Measurements from ENCODE around the gene C4orf50.

DNA sequence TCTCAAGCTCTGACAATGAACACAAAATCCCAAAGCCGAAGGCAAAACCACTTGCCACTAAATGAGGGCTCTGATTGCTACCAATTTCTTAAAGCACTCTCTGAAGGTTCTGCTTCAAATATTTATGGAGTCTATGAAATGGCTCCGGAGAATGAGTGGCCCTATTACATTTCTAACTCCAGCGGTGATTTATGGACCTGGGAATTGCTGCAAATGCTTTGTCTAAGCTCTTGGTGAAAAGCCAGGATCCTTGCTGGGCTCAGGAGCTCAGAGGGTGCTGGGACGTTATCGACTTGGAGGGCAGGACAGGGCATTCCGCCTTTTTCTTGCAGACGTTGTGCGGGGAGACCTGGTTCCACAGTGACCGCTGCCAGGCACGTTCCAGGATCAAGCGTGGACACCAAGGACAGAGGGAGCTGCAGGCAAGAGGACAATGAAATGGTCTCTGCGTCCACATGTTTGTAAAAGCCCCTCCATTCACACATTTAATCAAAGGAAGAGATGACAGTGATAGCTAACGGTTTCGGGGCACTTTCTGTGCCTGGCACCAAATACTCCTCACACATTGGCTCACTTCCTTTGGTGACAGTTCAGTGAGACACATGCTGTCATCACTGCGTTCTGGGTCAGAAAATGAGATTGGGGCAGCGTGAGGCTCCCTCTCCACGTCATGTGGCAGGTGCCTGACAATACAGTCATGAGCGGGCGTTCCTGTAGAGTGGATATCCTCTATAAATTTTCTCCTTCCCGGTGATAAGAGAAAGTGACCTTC, 58.8 kb downstream of the C4orf50 start:
- TF ChIP-seq, protein P1, sequence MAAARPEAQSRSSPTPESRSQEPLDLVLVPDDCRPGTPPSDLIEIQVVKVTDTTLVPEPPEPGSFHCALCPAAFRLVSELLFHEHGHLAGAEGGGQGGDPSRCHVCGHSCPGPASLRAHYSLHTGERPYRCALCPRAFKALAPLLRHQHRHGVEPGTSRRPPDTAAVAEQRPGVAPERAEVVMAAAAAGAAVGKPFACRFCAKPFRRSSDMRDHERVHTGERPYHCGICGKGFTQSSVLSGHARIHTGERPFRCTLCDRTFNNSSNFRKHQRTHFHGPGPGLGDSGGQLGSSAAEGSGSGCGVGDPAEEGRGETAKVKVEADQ (CRISPR knock-in tag; IDR thresholded peaks at IDR 0.05; ENCODE audit: borderline replicate concordance) = no peak
- TF ChIP-seq ZNF670 (CRISPR knock-in tag; IDR thresholded peaks at IDR 0.05; ENCODE audit: borderline replicate concordance) = no peak
- no peak for TF ChIP-seq ZNF552 (CRISPR knock-in tag; IDR thresholded peaks at IDR 0.05; ENCODE audit: borderline replicate concordance)
- TF ChIP-seq ZNF317 (CRISPR knock-in tag; IDR thresholded peaks at IDR 0.05) = no peak
- no peak for TF ChIP-seq RELA (CRISPR knock-in tag; IDR thresholded peaks at IDR 0.05)
- no peak for TF ChIP-seq FOXM1 (CRISPR knock-in tag; IDR thresholded peaks at IDR 0.05)
- no peak for TF ChIP-seq POLR2A (IDR thresholded peaks at IDR 0.05; ENCODE audit: insufficient read depth in 1 of 2, low read depth in 2 of 2, low read length in 2 of 2)
- TF ChIP-seq, protein P2, sequence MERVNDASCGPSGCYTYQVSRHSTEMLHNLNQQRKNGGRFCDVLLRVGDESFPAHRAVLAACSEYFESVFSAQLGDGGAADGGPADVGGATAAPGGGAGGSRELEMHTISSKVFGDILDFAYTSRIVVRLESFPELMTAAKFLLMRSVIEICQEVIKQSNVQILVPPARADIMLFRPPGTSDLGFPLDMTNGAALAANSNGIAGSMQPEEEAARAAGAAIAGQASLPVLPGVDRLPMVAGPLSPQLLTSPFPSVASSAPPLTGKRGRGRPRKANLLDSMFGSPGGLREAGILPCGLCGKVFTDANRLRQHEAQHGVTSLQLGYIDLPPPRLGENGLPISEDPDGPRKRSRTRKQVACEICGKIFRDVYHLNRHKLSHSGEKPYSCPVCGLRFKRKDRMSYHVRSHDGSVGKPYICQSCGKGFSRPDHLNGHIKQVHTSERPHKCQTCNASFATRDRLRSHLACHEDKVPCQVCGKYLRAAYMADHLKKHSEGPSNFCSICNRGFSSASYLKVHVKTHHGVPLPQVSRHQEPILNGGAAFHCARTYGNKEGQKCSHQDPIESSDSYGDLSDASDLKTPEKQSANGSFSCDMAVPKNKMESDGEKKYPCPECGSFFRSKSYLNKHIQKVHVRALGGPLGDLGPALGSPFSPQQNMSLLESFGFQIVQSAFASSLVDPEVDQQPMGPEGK (CRISPR knock-in tag; IDR thresholded peaks at IDR 0.05) = no peak
- TF ChIP-seq POLR2G (IDR thresholded peaks at IDR 0.05; ENCODE audit: low read depth, low read length) = no peak
- TF ChIP-seq, protein P3, sequence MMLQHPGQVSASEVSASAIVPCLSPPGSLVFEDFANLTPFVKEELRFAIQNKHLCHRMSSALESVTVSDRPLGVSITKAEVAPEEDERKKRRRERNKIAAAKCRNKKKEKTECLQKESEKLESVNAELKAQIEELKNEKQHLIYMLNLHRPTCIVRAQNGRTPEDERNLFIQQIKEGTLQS (CRISPR knock-in tag; IDR thresholded peaks at IDR 0.05) = no peak

Measured in HepG2 (cell line).